Muscle layer of colon (tissue), 2 donors: ENCODE measurements around the gene PWP1.
"Not testable (repeated sequence)": the region's sequence is repeated elsewhere in the genome, so short reads cannot be mapped to it uniquely, and the experiment has no call there.

Experiments
- H3K27ac ChIP-seq: one replicate; pipeline ENCODE4 v1.7.0; 2013; ENCODE audit warnings: low read depth, mild to moderate bottlenecking, low read length, moderate library complexity
- H3K27me3 ChIP-seq, 2 donors: one replicate each; pipeline ENCODE4 v1.7.0; 2013; ENCODE audit warnings: low read length in 2 of 2, mild to moderate bottlenecking in 2 of 2; ENCODE audit not compliant: insufficient read depth in 2 of 2, control insufficient read depth in 1 of 2
- H3K36me3 ChIP-seq: one replicate; pipeline ENCODE4 v1.7.0; 2013; ENCODE audit warnings: mild to moderate bottlenecking, low read length; ENCODE audit not compliant: insufficient read depth
- H3K4me1 ChIP-seq: one replicate; pipeline ENCODE4 v1.7.0; 2013; ENCODE audit warnings: mild to moderate bottlenecking, low read length; ENCODE audit not compliant: insufficient read depth
- H3K4me3 ChIP-seq, 2 donors: one replicate each; pipeline ENCODE4 v1.7.0; 2013; ENCODE audit warnings: low read length in 2 of 2, low read depth in 1 of 2, mild to moderate bottlenecking in 1 of 2, moderate library complexity in 1 of 2
- H3K9ac ChIP-seq: one replicate; pipeline ENCODE4 v1.7.0; 2013; ENCODE audit warnings: low read length
- H3K9me3 ChIP-seq: one replicate; pipeline ENCODE4 v1.7.0; 2013; ENCODE audit warnings: mild to moderate bottlenecking, low read length
- donor health status: abdominal sarcoma.
- donor health status: Adenocarcinoma of cecum.

PWP1 gene

DNA sequence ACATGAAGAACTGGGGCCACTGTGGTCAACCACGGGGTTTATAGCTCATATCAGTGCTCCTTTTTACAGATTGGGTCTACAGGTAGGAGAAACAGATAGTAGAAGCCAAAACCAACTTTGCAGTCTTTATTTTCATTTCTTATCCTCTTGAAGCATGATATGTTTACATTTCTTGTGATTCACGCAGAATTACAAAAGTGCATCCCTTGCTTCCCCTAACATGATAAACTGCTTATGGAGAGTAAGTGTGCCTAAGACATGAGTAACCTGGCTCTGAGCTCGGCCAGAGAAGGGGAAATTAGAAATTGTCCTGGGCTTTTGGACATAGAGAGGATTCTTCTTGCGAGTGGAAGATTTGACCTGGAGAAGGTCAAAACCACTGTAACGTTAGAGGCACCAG lies 18.4 kb downstream of the PWP1 start:
- Histone ChIP-seq H3K4me1 (no peaks in the 10 kb centered on the region), H3K9ac (no peak overlapping the region), H3K36me3 (peaks cover 62% of the 10 kb centered on the region), H3K27ac (no peak overlapping the region), H3K27me3 (no peaks in the 10 kb centered on the region), H3K4me3 (no peak overlapping the region), H3K9me3 (no peaks in the 10 kb centered on the region)

- H3K9me3 ChIP-seq, H3K4me3 ChIP-seq, H3K4me1 ChIP-seq, H3K27me3 ChIP-seq, H3K9ac ChIP-seq, H3K27ac ChIP-seq: not testable (repeated sequence)
- peaks cover 57% of the 10 kb centered on the region for H3K36me3 ChIP-seq
These were observed 19.9 kb downstream of the PWP1 start for GRCh38 chr12:107705522-107705921.

DNA sequence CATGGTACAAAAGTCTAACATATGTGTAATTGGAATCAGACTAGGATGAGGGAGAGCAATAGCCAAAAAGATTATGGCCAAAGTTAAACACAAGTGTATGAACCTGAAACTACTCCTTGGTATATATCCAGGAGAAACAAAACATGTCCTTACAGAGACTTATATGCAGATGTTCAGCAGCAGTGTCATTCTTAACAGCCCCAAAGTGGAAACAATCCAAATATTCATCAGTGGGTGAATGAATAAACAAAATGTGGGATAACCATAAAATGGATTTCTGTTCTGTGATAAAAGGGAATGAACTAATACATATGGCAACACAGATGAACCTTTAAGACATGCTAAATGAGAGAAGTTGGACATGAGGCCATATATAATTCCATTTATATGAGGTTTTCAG lies 30.2 kb downstream of the PWP1 start:
- Histone ChIP-seq H3K27ac (no peak overlapping the region), H3K4me3 (no peak overlapping the region), H3K36me3 (peaks cover 37% of the 10 kb centered on the region), H3K4me1 (no peaks in the 10 kb centered on the region), H3K9ac (no peak overlapping the region), H3K27me3 (no peaks in the 10 kb centered on the region), H3K9me3 (no peaks in the 10 kb centered on the region)

GRCh38 chr12:107718606-107719005 lies 33.0 kb downstream of the PWP1 start:
- H3K27me3 ChIP-seq: no peaks in the 10 kb centered on the region
- peaks cover 12% of the 10 kb centered on the region for H3K36me3 ChIP-seq
- H3K27ac ChIP-seq: no peak overlapping the region
- no peak overlapping the region for H3K9ac ChIP-seq
- H3K4me3 ChIP-seq: no peak overlapping the region
- H3K4me1 ChIP-seq: no peaks in the 10 kb centered on the region
- H3K9me3 ChIP-seq: no peaks in the 10 kb centered on the region

DNA sequence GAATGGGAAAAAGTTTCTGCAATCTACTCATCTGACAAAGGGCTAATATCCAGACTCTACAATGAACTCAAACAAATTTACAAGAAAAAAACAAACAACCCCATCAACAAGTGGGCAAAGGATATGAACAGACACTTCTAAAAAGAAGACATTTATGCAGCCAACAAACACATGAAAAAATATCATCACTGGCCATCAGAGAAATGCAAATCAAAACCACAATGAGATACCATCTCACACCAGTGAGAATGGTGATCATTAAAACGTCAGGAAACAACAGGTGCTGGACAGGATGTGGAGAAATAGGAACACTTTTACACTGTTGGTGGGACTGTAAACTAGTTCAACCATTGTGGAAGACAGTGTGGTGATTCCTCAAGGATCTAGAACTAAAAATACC lies 41.7 kb downstream of the PWP1 start:
- not testable (repeated sequence) for H3K36me3 ChIP-seq, H3K9me3 ChIP-seq, H3K9ac ChIP-seq

GRCh38 chr12:107727742-107728141 lies 42.1 kb downstream of the PWP1 start:
- not testable (repeated sequence) for H3K4me3 ChIP-seq

More for the DNA sequence above, 41.7 kb downstream of the PWP1 start:
- H3K4me1 ChIP-seq, H3K4me3 ChIP-seq, H3K27ac ChIP-seq, H3K27me3 ChIP-seq: not testable (repeated sequence)

GRCh38 chr12:107730618-107731341 lies 45.2 kb downstream of the PWP1 start:
- H3K27ac ChIP-seq: no peak overlapping the region
- H3K4me3 ChIP-seq: no peak overlapping the region
- no peak overlapping the region for H3K9ac ChIP-seq
- H3K27me3 ChIP-seq: no peaks in the 10 kb centered on the region
- peaks cover 25% of the 10 kb centered on the region for H3K36me3 ChIP-seq
- no peaks in the 10 kb centered on the region for H3K4me1 ChIP-seq
- no peaks in the 10 kb centered on the region for H3K9me3 ChIP-seq

More at GRCh38 chr12:107727742-107728141, 42.1 kb downstream of the PWP1 start:
- H3K9ac ChIP-seq, H3K27me3 ChIP-seq, H3K9me3 ChIP-seq, H3K36me3 ChIP-seq, H3K4me1 ChIP-seq, H3K27ac ChIP-seq: not testable (repeated sequence)

DNA sequence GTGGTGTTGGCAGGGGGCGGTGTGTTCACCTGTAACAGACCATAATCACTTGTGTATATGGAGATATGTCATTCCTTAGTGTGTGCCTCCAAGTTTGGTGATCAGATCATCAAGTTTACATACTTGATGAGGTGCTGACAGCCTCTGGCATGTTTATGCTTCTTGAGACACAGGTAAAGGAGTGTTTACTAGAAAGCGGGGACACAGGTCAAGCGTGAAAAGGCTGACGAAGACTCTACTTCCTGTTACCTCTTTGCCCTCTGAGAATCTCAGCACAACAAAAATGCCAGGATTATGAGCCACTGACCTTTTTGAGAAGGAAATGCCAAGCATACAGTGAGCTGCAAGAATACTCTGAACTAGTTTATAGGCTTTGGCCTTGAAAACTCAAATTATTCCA lies 45.8 kb downstream of the PWP1 start:
- Histone ChIP-seq H3K4me1 (no peaks in the 10 kb centered on the region), H3K27me3 (no peaks in the 10 kb centered on the region), H3K9me3 (no peaks in the 10 kb centered on the region), H3K27ac (no peak overlapping the region), H3K4me3 (no peak overlapping the region), H3K9ac (no peak overlapping the region), H3K36me3 (peaks cover 31% of the 10 kb centered on the region)

DNA sequence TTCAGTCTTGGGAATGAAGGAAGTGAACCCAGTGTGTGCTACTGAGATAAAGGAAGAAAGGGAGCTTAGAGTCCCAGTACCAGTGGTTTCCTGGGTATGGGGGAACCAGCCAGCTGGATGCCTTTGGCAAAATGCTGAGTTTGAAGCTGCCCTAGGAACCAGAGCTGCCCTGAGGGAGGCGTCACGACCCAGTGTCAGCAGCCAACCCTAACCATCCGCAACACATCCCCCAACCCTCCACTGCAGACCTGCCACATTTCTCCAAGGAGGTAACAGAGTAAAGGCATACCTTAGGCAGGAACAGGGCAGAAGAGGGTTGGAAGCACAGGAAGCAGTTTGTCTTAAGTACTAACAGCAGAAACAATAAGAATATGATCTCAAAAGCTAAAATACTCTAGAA lies 46.8 kb downstream of the PWP1 start:
- H3K9me3 ChIP-seq: no peaks in the 10 kb centered on the region
- H3K9ac ChIP-seq: no peak overlapping the region
- no peak overlapping the region for H3K27ac ChIP-seq
- H3K27me3 ChIP-seq: no peaks in the 10 kb centered on the region
- peaks cover 41% of the 10 kb centered on the region for H3K36me3 ChIP-seq
- no peak overlapping the region for H3K4me3 ChIP-seq
- H3K4me1 ChIP-seq: no peaks in the 10 kb centered on the region

GRCh38 chr12:107734139-107734538 lies 48.5 kb downstream of the PWP1 start:
- no peak overlapping the region for H3K27ac ChIP-seq
- H3K36me3 ChIP-seq: peaks cover 57% of the 10 kb centered on the region
- no peaks in the 10 kb centered on the region for H3K4me1 ChIP-seq

DNA sequence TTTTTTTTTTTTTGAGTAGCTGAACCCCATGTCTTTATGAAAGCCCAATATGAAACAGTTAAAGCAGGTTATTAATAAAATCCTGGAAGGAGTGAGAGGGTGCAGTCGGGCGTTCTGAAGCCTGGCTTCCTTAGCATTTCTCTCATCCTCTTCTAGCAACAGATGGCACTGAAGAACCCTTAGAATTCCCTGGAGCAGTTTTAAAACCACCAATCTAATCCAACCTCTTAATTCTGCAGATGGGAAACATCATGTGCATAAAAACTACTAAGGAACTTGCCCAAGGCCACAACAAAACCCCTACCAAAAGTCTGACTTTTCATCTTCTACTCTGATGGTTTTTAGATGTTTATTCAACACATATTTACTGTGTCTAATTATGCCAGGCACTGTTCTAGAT lies 50.2 kb downstream of the PWP1 start:
- Histone ChIP-seq H3K4me1 (no peaks in the 10 kb centered on the region), H3K36me3 (peaks cover 65% of the 10 kb centered on the region), H3K27me3 (no peaks in the 10 kb centered on the region)

More at GRCh38 chr12:107734139-107734538, 48.5 kb downstream of the PWP1 start:
- H3K27me3 ChIP-seq: no peaks in the 10 kb centered on the region
- no peaks in the 10 kb centered on the region for H3K9me3 ChIP-seq
- H3K9ac ChIP-seq: no peak overlapping the region
- H3K4me3 ChIP-seq: no peak overlapping the region

GRCh38 chr12:107736914-107737313 lies 51.3 kb downstream of the PWP1 start:
- Histone ChIP-seq H3K9ac (no peak overlapping the region), H3K27ac (no peak overlapping the region), H3K4me1 (no peaks in the 10 kb centered on the region), H3K4me3 (no peak overlapping the region), H3K27me3 (no peaks in the 10 kb centered on the region), H3K36me3 (peaks cover 77% of the 10 kb centered on the region), H3K9me3 (no peaks in the 10 kb centered on the region)

More for the DNA sequence above, 50.2 kb downstream of the PWP1 start:
- Histone ChIP-seq H3K9me3 (no peaks in the 10 kb centered on the region), H3K4me3 (no peak overlapping the region), H3K9ac (no peak overlapping the region), H3K27ac (no peak overlapping the region)
